Loucy (cell line): ENCODE data around the gene LAMB4.
A peak's percentile ranks its signal among the peaks of the same experiment; 100 is the strongest.

Source experiments
- H2AFZ ChIP-seq: fragments of 200-600 bp; sonication (generic); 2 replicates; pipeline ENCODE4 v1.6.0; 2016; ENCODE audit warnings: antibody characterized with exemption, mild to moderate bottlenecking, low read length, moderate library complexity
- H3F3A ChIP-seq: fragments of 200-600 bp; 2 replicates; pipeline ENCODE4 v1.6.0; 2016; ENCODE audit warnings: antibody characterized with exemption, low read depth, mild to moderate bottlenecking
- H3K27me3 ChIP-seq: fragments of 200-600 bp; sonication (generic); 2 replicates; pipeline ENCODE4 v1.6.1; 2014; ENCODE audit warnings: low read length, mild to moderate bottlenecking; ENCODE audit not compliant: insufficient read depth, poor library complexity, severe bottlenecking
- H3K36me3 ChIP-seq: fragments of 200-600 bp; sonication (generic); 2 replicates; pipeline ENCODE4 v1.6.1; 2016; ENCODE audit warnings: low read length; ENCODE audit not compliant: insufficient read depth
- H3K4me1 ChIP-seq: fragments of 200-600 bp; sonication (generic); 2 replicates; pipeline ENCODE4 v1.5.1; 2014; ENCODE audit warnings: low read length, mild to moderate bottlenecking; ENCODE audit not compliant: insufficient read depth, poor library complexity, severe bottlenecking
- H3K4me2 ChIP-seq: fragments of 200-600 bp; sonication (generic); 2 replicates; pipeline ENCODE4 v1.6.0; 2014; ENCODE audit warnings: antibody characterized with exemption, low read length, low read depth, mild to moderate bottlenecking; ENCODE audit not compliant: poor library complexity, severe bottlenecking
- H3K4me3 ChIP-seq: fragments of 200-600 bp; sonication (generic); 2 replicates; pipeline ENCODE4 v1.5.1; 2014; ENCODE audit warnings: low read length, mild to moderate bottlenecking, mixed read lengths; ENCODE audit not compliant: poor library complexity, severe bottlenecking
- H3K79me2 ChIP-seq: fragments of 200-600 bp; sonication (generic); 2 replicates; pipeline ENCODE4 v1.6.1; 2014; ENCODE audit warnings: low read length; ENCODE audit not compliant: insufficient read depth
- H3K9ac ChIP-seq: fragments of 200-600 bp; sonication (generic); 2 replicates; pipeline ENCODE4 v1.6.0; 2014; ENCODE audit warnings: mild to moderate bottlenecking, low read depth, low read length, moderate library complexity; ENCODE audit not compliant: poor library complexity, severe bottlenecking
- H3K9me2 ChIP-seq: fragments of 200-600 bp; sonication (generic); replicated peaks from 2 replicates; pipeline ENCODE4 v1.6.1; 2016; ENCODE audit warnings: low read depth, low read length, mixed read lengths
- H3K9me3 ChIP-seq: fragments of 200-600 bp; sonication (generic); 2 replicates; pipeline ENCODE4 v1.6.1; 2014; ENCODE audit warnings: mild to moderate bottlenecking, antibody characterized with exemption, low read length, low read depth; ENCODE audit not compliant: insufficient read depth
- H4K20me1 ChIP-seq: fragments of 200-600 bp; sonication (generic); 2 replicates; pipeline ENCODE4 v1.6.0; 2014; ENCODE audit warnings: antibody characterized with exemption, low read length, mild to moderate bottlenecking; ENCODE audit not compliant: insufficient read depth, poor library complexity, severe bottlenecking
- CTCF ChIP-seq: fragments of 200-600 bp; sonication (generic); conservative IDR thresholded peaks from 2 replicates; pipeline ENCODE4 v1.5.1; 2014; ENCODE audit warnings: mild to moderate bottlenecking, antibody characterized with exemption, low read length
- EZH2phosphoT487 ChIP-seq: fragments of 200-600 bp; IDR thresholded peaks from 2 replicates; pipeline ENCODE4 v1.6.1; 2018; ENCODE audit warnings: antibody characterized with exemption, mild to moderate bottlenecking, moderate library complexity, borderline replicate concordance

Gene LAMB4

GRCh38 chr7:108099713-108100112 lies 30.4 kb downstream of the LAMB4 start:
- Histone ChIP-seq H3K9me2 (no peaks in the 10 kb centered on the region), H3K9me3 (no peaks in the 10 kb centered on the region), H2AFZ (no peak overlapping the region), H4K20me1 (no peaks in the 10 kb centered on the region), H3F3A (no peaks in the 10 kb centered on the region), H3K36me3 (no peaks in the 10 kb centered on the region), H3K9ac (no peak overlapping the region), H3K4me2 (no peak overlapping the region), H3K4me1 (peaks cover 14% of the 10 kb centered on the region), H3K4me3 (no peak overlapping the region), H3K27me3 (no peaks in the 10 kb centered on the region), H3K79me2 (no peaks in the 10 kb centered on the region)
- TF ChIP-seq EZH2phosphoT487 (no peak), CTCF (no peak)

- Histone ChIP-seq H3K9me2 (no peaks in the 10 kb centered on the region), H3K4me1 (peaks cover 16% of the 10 kb centered on the region), H2AFZ (no peak overlapping the region), H3K9me3 (no peaks in the 10 kb centered on the region), H3K4me3 (no peak overlapping the region), H3K36me3 (no peaks in the 10 kb centered on the region), H3F3A (no peaks in the 10 kb centered on the region), H3K9ac (no peak overlapping the region), H4K20me1 (no peaks in the 10 kb centered on the region), H3K79me2 (no peaks in the 10 kb centered on the region), H3K4me2 (no peak overlapping the region), H3K27me3 (no peaks in the 10 kb centered on the region)
- TF ChIP-seq EZH2phosphoT487 (no peak), CTCF (peak; percentile 65)
Measured at GRCh38 chr7:108097703-108098102, 32.5 kb downstream of the LAMB4 start.

- H3K4me1 ChIP-seq: peaks cover 16% of the 10 kb centered on the region
- no peaks in the 10 kb centered on the region for H3K36me3 ChIP-seq
- no peaks in the 10 kb centered on the region for H4K20me1 ChIP-seq
- no peak overlapping the region for H2AFZ ChIP-seq
- no peak overlapping the region for H3K9ac ChIP-seq
- no peaks in the 10 kb centered on the region for H3K9me2 ChIP-seq
- no peak overlapping the region for H3K4me2 ChIP-seq
- H3K27me3 ChIP-seq: no peaks in the 10 kb centered on the region
- no peaks in the 10 kb centered on the region for H3K9me3 ChIP-seq
- H3K79me2 ChIP-seq: no peaks in the 10 kb centered on the region
- H3K4me3 ChIP-seq: no peak overlapping the region
- H3F3A ChIP-seq: no peaks in the 10 kb centered on the region
- TF ChIP-seq EZH2phosphoT487: no peak
Measured at GRCh38 chr7:108096996-108097395, 33.2 kb downstream of the LAMB4 start.

- Histone ChIP-seq H2AFZ (peak overlapping the region; percentile 6; the same call in 1 of the 2 replicates), H3K36me3 (no peaks in the 10 kb centered on the region), H3K79me2 (no peaks in the 10 kb centered on the region), H3K27me3 (no peaks in the 10 kb centered on the region), H3F3A (no peaks in the 10 kb centered on the region), H3K4me1 (peaks cover 16% of the 10 kb centered on the region), H3K9me2 (no peaks in the 10 kb centered on the region), H3K4me2 (peak overlapping the region; percentile 68), H3K9ac (no peak overlapping the region), H3K4me3 (peak overlapping the region; percentile 46), H3K9me3 (no peaks in the 10 kb centered on the region), H4K20me1 (no peaks in the 10 kb centered on the region)
- TF ChIP-seq EZH2phosphoT487: no peak
- no peak for TF ChIP-seq CTCF
Measured at GRCh38 chr7:108094933-108095710, 35.0 kb downstream of the LAMB4 start.
